Inflammatory macrophage treated with lipopolysaccharide for 4 hours (primary cell): ENCODE results near the gene RACK1.
"Not testable (repeated sequence)": the region's sequence is repeated elsewhere in the genome, so short reads cannot be mapped to it uniquely, and the experiment has no call there.

Source experiments
- DNase-seq: peaks from one replicate; pipeline ENCODE4 v3.0.0-alpha.2; 2020

Gene RACK1

DNA sequence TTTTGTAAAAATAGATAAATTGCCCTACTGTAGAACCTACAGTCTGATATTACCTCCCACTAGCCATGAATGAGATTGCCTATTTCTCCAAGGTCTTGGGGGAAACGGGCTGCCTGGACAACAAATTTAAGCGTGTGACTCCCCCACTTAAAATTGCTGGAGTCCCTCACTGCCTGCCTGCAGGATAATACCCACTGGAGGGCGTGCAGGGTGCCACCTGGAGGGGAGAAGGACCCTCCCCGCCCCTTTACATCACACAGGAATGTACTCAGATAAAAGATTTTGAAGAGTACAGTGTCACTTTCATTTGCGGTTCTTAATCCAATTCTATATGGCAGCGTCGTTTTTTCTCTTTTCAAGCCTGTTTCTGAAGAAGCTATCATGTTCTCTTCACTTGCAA lies 32.5 kb downstream of the RACK1 start:
- DNase-seq = no peak

DNA sequence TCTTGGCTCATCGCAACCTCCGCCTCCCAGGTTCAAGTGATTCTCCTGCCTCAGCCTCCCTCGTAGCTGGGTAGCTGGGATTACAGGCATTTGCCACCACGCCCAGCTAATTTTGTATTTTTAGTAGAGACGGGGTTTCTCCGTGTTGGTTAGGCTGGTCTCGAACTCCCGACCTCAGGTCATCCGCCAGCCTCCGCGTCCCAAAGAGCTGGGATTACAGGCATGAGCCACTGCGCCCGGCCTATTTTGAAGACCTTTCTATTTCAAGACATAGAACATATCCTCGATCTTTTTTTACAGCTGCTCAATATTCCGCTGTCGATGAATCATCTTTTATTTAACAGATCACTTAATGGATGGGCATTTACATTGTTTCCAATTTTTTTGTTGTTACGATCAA lies 33.0 kb downstream of the RACK1 start:
- DNase-seq = not testable (repeated sequence)

DNA sequence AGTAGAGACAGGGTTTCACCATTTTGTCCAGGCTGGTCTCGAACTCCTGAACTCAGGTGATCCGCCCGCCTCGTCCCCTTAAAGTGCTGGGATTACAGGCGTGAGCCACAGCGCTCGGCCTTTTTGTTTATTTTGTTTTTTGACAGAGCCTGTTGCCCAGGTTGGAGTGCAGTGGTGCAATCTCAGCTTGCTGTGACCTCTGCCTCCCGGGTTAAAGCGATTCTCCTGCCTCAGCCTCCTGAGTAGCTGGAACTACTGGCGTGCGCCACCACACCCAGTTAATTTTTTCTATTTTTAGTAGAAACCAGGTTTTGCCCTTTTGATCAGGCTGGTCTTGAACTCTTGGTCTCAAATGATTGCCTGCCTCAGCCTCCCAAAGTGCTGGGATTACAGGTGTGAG lies 33.6 kb downstream of the RACK1 start:
- not testable (repeated sequence) for DNase-seq

DNA sequence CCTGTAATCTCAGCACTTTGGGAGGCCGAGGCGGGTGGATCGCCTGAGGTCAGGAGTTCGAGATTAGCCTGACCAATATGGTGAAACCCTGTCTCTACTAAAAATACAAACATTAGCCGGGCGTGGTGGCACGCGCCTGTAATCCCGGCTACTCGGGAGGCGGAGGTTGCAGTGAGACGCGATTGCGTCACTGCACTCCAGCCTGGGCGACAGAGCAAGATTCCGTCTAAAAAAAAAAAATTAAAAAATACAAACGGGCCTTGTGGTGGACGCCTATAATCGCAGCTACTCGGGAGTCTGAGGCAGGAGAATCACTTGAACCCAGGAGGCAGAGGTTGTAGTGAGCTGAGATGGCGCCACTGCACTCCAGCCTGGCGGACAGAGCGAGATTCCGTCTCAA lies 34.7 kb downstream of the RACK1 start:
- DNase-seq = not testable (repeated sequence)

DNA sequence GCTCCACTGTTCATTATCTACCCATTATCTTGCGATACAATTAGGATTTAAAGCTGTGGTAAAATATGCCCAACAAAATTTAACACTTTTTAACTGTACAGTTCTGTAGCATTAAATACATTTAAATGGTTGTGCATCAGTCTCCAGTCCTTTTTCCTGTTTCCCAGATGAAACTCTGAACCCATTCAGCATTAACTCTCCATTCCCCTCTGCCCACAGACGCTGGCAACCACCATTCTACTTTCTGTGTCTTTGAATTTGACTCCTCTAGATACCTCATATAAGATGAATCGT lies 35.8 kb downstream of the RACK1 start:
- DNase-seq = no peak

DNA sequence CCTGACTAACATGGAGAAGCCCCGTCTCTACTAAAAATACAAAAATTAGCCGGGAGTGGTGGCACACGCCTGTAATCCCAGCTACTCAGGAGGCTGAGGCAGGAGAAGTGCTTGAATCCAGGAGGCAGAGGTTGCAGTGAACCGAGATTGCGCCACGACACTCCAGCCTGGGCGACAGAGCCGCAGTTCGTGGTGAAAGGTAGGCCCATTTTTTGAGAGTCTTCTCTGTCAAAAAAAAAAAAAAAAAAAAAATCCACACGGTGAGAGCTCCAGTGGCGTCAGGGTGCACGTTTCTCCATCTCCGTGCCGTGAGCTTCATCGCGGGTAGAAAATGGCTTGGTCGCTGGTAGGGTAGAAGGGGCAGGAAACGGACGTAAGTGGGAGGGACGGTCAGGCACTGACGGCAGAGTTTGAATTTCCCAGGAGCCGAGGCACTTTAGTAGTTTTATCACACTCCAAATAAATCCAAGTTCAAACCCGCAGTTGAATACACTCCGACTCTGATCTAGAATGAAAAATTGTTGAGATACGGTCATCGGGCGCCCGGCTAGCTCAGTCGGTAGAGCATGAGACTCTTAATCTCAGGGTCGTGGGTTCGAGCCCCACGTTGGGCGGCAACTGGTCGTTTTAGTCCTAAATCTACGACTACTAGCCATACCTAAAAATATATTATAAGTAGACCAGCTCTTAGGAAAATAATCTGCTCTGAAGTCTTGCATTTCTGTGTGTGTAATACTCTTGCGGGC lies 36.3 kb downstream of the RACK1 start:
- DNase-seq = peak; percentile 82

DNA sequence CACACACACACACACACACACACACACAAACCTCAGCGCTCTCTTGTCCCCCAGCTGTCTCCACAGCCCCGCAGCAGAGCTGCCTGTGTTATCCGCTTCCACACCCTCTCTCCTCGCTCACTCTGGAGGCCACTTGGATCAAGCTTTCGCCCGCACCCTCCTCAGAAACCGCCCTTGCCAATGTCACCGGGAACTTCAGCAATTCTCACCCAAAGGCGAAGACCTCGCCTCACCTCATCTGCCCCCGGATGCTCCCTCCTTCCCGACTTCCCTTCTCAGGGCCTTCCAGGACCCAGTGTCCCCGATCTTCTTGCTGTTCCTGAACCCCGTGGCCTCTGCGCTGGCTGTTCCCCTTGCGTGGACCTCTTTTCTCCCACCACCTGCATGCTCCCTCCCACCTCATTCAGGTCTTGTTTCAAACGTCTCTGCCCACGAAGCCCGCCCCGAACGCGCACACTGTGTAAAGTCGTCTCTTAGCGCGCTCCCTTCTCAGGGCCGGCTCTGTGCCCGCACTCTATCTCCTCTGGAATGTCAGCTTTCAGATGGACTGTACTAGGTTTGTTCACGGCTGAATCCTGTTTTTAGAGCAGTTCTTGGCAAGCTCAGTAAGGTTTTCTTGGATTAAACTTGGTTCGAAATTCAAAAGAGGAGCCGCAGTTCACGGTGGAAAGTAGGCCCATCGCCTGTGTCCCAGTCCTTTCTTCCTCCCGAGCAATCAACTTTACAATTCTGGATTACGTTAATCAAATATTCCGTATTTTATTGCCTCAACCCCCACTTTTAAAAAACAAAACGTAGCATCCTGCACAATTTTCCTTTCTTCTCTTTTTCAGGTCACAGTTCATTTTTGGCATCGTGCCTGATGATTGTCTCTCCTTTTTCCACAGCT lies 37.7 kb downstream of the RACK1 start:
- DNase-seq = no peak

DNA sequence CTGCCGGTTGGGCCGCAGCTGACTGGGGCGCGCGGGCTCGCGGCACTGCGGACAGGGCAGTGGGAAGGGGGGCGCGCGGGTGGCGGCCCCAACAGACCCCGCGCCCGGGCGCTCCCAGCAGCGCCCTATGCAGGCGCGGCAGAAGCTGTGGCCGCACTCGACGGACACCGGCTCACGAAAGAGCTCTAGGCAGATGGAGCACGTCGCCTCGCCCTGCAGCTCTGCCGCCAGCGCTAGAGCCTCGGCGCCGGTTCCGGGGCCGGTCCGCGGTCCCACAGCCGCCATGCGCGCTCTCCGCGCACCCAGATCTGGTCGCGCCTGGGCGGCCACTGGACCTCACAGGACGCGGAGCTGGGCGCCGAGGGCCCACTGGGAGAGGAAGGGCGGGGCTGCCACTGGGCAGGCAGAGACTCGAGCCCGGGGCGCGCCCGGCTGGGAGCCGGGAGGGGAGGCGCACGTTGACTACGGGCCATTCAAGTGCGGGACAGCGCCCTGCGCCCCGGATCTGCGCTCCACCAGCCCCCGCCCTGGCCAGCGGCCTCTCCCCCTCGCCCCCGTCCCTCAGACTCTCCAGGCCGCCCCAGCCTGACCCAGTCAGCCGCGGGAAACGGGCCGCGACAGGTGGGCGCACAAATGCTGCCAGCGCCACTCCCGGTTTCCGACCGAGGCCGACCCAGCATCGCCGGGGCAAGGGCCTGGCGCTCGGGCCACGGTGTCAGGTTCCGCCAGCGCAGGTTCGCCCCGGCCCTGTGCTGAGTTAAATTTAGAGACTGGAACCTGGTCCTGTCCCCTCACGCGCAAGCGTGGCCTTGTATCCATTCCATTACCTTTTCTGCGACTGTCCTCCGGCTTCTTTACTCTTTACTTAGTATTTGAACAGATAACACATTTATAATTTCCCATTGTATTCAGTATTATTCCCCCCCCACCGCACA lies 38.6 kb downstream of the RACK1 start, which contains the start of gene TRIM7:
Gene TRIM7, minus strand, starts transcription at position 371 of the 935 bp plus-strand sequence. Its CDS starts 86 bp downstream, at position 285.
- DNase-seq = peak; percentile 58

DNA sequence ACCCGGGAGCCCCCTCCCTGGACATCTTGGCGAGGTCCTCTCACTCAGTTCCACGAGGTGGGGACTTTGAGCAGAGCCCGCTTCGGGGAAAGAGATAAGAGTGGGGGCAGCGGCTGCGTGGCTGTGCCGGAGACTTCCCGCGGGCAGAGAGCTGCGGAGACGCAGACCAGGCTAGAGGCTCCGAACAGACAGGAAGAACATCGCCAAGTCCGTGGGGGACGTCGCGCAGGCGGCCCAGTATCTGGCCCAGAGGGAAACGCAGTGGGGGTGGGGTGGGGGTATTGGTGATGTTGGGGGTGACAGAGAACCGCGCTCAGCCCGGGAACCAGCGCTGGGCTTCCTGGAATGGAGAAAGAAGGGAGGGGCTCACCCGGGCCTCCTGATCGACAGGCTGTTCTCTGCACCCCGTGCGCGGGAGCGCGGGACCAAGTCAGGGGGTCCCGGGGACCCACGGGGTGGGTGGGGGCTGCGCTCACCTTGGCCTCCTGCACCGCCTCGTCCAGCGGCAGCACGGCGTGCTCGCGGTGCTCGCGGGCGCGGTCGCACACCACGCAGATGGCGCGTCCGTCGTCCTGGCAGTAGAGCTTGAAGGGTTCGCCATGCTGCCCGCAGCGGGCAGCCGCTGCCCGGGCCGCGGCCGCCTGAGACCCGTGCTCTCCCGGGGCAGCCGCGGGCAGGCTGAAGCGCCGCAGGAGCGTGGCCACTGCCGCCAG lies 39.4 kb downstream of the RACK1 start:
- no peak for DNase-seq

DNA sequence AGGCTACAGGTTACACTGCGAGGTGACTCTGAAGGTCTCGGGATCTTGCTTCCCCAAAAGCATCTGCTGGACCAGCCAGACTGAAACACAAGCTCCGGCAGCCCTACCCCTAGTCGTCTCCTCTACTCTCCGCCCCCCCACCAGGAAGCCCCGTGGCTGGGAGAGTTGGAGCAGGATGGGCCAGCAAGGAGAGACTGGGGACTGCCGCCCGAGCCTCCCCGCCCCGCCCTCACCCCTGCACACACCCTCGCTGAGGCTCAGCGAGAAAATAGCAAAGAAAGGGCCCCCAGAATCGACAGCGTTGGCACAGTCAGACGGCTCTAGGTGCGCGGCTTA lies 40.0 kb downstream of the RACK1 start:
- DNase-seq = no peak

DNA sequence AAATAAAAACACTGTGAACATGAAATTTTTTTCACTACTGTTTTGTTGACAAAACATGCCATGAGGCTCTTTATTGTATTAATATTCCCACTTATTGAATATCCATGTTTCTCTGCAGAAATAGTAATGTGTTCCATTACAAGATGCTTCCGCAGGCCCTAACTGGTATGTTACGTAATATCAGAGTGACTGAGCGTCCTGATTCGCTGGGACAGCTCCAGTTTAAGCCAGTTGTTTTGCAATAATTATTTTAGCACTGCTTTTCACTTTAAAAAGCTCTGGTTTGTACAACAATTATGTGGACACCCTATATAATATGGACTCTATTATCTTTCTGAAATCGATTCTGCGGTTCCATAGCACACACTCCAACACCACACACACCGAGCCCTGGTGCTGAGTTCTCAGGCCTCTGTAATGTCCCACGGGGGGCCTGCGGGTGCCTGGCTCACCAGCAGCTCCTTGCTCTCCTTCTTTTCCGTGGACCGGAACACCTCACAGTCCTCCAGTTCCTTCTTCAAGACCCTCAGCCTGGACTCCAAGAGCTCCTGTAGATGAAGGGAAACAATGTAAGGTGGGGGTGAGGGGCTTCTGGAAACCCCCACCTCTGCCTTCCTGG lies 40.5 kb downstream of the RACK1 start:
- DNase-seq = peak; percentile 83

DNA sequence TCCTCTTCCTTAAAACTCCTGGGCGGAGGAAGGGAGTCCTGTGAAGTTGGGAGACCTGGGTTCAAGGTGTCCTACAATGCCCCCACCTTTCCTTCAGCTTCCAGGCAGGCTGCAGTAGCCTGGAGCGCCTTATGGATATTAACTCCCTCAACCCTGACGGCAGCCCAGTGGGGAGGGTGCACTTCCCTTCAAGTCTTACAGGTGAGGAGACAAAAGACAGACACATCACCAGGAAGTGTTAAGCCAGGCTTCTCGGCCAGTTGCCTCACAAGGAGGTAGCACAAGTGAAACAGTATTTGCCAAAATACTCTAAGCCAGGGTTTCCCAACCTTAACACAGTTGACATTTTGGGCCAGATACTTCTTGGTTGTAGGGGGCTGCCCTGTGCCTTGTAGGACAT lies 42.9 kb downstream of the RACK1 start:
- DNase-seq = no peak

DNA sequence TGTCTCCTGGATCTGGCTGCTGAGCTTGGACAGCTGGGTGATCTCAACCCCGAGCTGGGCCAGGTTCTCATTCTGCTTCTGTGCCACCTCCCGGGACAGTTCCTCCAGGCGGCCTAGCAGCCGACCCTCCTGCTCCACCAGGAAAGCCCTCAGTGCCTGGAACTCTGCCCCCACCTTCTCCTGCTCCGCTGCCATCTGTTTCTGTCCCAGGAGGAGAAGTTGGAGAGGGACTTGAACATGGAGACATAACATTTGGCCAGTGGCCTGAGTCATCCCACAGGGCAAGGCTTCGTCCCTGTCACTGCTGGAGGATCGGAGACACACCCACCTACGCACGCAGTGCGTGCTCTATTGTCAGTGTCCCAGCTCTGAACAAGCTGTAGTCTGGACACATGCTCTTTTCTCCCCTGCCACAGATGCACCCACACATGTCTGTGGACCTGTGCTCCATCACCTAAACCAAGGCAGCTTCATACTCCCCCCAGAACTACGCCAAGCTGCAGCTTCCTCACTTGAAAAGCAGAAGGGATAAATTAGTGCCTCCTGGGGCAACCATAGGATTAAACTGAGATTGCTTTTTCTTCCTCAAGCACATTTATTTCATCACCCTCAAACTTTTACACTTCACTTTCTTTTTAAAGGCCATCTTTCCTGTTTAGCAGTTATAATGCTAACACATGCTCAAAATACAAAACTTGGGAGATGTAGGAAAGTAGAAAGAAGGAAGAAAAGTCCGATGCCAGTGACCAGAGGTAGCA lies 43.6 kb downstream of the RACK1 start:
- peak; percentile 51 for DNase-seq

DNA sequence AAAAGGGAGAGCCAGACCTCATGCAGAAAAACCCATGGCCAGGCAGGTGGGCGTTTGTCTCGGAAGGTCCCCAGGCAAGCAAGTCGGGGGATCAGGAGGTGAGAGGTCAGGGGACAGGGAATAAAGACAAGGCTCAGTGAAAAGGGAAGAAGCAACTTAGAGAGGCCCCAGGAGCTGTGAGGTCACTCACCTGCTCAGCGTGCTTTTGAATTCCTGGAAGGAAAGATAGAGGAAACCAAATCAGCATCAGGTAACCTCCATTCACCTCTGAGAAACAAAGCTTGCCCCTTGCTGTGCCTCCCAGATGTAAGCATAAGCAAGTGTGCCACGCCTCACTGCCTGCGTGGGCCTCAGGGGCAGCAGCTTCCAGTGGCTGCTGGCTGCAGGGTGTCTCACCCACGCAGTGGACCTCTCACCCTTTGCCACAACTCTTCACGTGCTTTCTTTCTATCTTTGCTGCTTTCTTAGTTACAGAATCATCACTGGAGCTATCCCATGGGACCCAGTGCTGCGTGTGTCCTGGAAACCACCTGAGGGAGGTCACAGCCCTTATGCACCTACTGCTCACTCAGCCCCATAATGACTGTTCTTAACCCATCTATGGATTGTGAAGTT lies 44.7 kb downstream of the RACK1 start:
- no peak for DNase-seq

DNA sequence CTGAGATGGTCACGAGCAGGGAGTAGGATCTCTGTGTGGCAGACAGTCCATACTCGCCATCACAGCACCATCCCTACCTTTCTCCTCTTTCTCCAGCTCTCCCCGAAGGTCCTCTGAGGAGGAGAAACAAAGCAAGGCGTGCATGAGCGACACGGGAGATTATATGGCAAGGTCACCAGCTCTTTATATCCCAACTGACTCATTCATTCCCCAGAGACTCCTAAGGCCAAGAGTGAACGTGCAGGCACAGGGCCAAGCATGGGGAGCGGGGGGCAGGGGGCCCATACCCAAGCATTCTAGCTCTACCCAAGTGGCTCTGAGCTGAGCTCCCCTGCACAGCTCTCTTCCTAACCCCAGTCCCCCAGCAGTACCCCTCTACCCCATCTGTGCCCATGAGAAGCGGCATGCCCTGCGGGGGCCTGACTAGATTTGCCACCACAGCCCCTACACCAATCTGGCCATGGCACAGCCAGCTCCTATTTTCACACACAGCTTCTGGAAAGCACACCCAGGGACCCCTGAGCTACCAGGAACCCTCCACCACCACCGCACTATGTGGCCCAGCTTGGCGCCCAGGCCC lies 45.5 kb downstream of the RACK1 start:
- no peak for DNase-seq

DNA sequence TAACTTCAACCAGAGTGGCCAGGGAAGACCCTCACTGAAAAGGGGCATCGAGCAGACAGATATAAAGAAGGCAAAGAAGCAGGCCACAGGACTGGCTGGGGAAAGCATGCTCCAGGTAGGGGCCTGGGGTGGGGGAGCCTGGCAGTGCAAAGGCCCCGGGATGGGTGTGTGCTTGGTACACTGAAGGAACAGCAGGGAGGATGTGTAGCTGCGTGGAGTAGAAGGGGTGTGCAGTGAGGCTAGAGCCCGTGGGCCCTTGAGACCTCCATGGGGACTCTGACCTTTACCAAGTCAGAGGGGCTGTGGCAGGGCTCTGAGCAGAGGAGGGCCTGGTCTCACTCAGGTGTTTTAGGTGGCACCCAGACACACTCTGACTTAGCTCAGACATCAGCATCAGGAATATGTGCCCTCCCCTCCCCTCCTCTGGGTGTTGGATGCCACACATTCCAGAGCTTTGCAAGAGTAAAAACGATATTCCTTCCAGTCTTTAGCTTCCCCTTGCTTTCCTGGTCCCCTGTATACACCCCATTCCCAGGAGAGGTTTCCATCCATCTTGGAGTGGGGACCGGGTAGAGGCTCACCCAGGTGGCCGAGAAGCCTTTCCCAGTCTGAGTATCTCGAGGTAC lies 46.3 kb downstream of the RACK1 start:
- no peak for DNase-seq

DNA sequence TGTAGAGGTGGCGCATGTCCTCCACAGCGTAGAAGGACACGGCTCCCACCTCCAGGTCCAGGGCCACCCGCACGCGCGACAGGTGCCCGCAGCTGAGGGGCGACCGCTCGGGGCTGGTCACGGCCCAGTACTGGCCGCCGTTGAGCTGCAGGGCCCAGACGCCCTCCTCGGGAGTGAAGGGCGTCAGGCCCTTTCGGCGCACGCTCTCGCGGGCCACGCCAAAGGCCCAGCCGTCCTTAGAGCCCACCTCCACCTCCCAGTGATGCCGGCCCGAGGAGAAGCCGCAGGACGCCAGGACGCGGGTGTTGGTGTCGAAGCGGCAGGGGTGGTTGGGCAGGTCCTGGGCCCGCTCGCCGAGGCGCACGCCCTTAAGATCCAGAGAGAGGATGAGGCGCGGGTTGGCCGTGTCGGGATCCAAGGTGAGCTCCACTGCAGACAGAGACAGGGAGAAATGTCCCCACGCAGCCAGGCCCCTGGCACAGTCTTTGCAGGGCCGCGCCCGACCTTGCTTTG lies 48.4 kb downstream of the RACK1 start:
- DNase-seq = no peak

DNA sequence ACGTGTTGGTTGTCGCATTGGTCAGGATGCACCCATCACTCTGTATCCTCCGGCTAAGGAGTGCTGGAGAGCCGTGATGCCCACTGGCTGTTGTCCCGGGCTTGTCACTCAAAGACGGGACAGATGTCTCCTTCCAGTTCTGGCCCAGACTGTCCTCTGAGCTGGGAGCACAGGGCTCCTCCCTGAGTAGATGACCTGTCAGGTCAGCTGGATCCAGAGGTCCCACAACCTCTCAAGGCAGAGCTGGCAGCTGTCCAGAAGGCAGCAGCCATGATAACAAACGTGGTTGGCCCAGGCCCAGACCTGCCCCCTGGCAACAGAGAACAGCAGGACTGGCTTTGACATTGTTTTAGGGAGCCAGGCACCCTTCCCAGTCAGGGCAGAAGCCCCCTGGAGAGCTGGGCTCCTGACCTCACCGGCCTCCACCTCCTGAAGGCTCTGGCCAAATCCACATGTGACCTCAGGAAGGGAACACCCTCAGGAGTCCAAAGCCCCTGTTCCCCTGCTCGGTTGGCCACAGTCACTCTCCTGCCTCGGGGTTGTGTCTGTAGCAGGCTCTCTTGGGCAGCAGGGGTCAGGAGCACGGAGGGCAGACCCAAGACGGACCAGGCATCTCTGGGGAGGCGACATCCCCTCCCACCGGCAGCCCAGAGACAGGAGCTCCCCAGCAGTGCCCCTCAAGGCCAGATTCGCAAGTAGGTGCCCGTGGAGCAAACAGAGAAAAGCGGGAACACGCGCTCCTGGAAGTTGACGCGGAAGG lies 49.0 kb downstream of the RACK1 start:
- DNase-seq = no peak

DNA sequence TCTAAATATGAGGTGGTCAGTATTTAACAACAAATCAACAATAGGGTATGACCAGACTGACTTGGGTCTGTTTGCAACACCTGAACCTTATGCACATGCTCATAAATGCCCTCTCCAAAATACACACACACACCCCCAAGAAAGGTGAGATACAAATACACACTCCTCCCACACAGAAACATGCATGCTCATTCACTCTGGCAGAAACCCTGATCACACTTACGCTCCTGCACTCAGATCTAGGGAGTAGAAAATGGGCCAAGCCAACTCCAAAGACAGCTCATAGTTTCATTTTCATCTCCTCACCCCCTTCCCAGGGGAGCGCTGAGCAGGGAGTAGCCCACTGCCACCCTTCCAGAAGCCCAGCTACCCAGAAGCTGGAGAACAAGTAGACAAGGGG lies 50.0 kb downstream of the RACK1 start:
- no peak for DNase-seq
